ENCODE measurements around the gene MAPK6.

MAPK6 gene

GRCh38 chr15:52104532-52105004 lies 85.5 kb downstream of the MAPK6 start:
- TF ChIP-seq POLR2A (IDR thresholded peaks at IDR 0.05; ENCODE audit: low read depth, low read length) = no peak
- FAIRE-seq = no peak
- no peak for DNase-seq (ENCODE audit: insufficient read length, low spot score)

- no peak for DNase-seq (ENCODE audit: insufficient read length, low spot score)
- no peak for TF ChIP-seq POLR2A (IDR thresholded peaks at IDR 0.05; ENCODE audit: low read depth, low read length)
- no peak for FAIRE-seq
These were observed 86.8 kb downstream of the MAPK6 start for GRCh38 chr15:52105846-52106245.

- no peak for FAIRE-seq
- DNase-seq (ENCODE audit: insufficient read length, low spot score) = no peak
- no peak for TF ChIP-seq POLR2A (IDR thresholded peaks at IDR 0.05; ENCODE audit: low read depth, low read length)
These were observed 87.6 kb downstream of the MAPK6 start for GRCh38 chr15:52106641-52107040.

- no peak for TF ChIP-seq POLR2A (IDR thresholded peaks at IDR 0.05; ENCODE audit: low read depth, low read length)
- no peak for FAIRE-seq
- DNase-seq (ENCODE audit: insufficient read length, low spot score) = no peak
These were observed 88.2 kb downstream of the MAPK6 start for GRCh38 chr15:52107238-52107637.

GRCh38 chr15:52109559-52110451 lies 90.8 kb downstream of the MAPK6 start:
- FAIRE-seq = no peak
- TF ChIP-seq POLR2A (IDR thresholded peaks at IDR 0.05; ENCODE audit: low read depth, low read length) = no peak
- DNase-seq (ENCODE audit: insufficient read length, low spot score) = no peak

GRCh38 chr15:52111517-52112202 lies 92.6 kb downstream of the MAPK6 start:
- TF ChIP-seq POLR2A (IDR thresholded peaks at IDR 0.05; ENCODE audit: low read depth, low read length) = no peak
- FAIRE-seq = no peak
- no peak for DNase-seq (ENCODE audit: insufficient read length, low spot score)

- TF ChIP-seq POLR2A (IDR thresholded peaks at IDR 0.05; ENCODE audit: low read depth, low read length) = no peak
- DNase-seq (ENCODE audit: insufficient read length, low spot score) (no peak), FAIRE-seq (no peak)
These were observed 93.3 kb downstream of the MAPK6 start for GRCh38 chr15:52112203-52112750.

GRCh38 chr15:52113235-52113634 lies 94.2 kb downstream of the MAPK6 start:
- TF ChIP-seq POLR2A (IDR thresholded peaks at IDR 0.05; ENCODE audit: low read depth, low read length) = no peak
- no peak for DNase-seq (ENCODE audit: insufficient read length, low spot score)
- FAIRE-seq = no peak

- FAIRE-seq (no peak), DNase-seq (ENCODE audit: insufficient read length, low spot score) (no peak)
- TF ChIP-seq POLR2A (IDR thresholded peaks at IDR 0.05; ENCODE audit: low read depth, low read length) = no peak
These were observed 94.7 kb downstream of the MAPK6 start for GRCh38 chr15:52113708-52114107.

GRCh38 chr15:52114261-52115055 lies 95.4 kb downstream of the MAPK6 start:
- FAIRE-seq = no peak
- no peak for TF ChIP-seq POLR2A (IDR thresholded peaks at IDR 0.05; ENCODE audit: low read depth, low read length)
- no peak for DNase-seq (ENCODE audit: insufficient read length, low spot score)

- FAIRE-seq (no peak), DNase-seq (ENCODE audit: insufficient read length, low spot score) (no peak)
- TF ChIP-seq POLR2A (IDR thresholded peaks at IDR 0.05; ENCODE audit: low read depth, low read length) = no peak
These were observed 96.8 kb downstream of the MAPK6 start for GRCh38 chr15:52115598-52116427.
